Measurements from ENCODE around the gene DNM3. TPM values are rescaled to one million over a fixed set of nuclear protein-coding genes. Genes with fewer than 3 reads are reported as not detected.

Gene DNM3
- total and polyA plus RNA-seq, 2 experiments from 2014 or later, result 5.2 to 12.2 TPM

GRCh38 chr1:171868217-171868803, 27.0 kb downstream of the DNM3 start:
- DNase-seq (ENCODE audit: low spot score) (no peak), ATAC-seq (no peak)
- H3K27ac Mint-ChIP-seq, result no peak overlapping the region
- H3K4me3 Mint-ChIP-seq, result no peak overlapping the region
- H4K20me1 ChIP-seq (replicated peaks; ENCODE audit: insufficient read depth), result no peaks in the 10 kb centered on the region
- H3K27me3 ChIP-seq (ENCODE audit: insufficient read depth), result no peaks in the 10 kb centered on the region
- no peaks in the 10 kb centered on the region for H3K36me3 ChIP-seq (ENCODE audit: insufficient read depth)
- H3K4me3 ChIP-seq, result no peak overlapping the region
- H3F3A ChIP-seq (replicated peaks; ENCODE audit: low read depth), result no peaks in the 10 kb centered on the region
- no peaks in the 10 kb centered on the region for H3K79me2 ChIP-seq (replicated peaks; ENCODE audit: insufficient read depth)
- TF ChIP-seq CREB1 (CRISPR knock-in tag; IDR thresholded peaks at IDR 0.05; ENCODE audit: low read depth) (no peak), POLR2AphosphoS5 (IDR thresholded peaks at IDR 0.05; ENCODE audit: low read depth) (no peak), ETS1 (IDR thresholded peaks at IDR 0.05) (no peak), JUNB (IDR thresholded peaks at IDR 0.05; ENCODE audit: unreplicated experiment) (no peak), REST (IDR thresholded peaks at IDR 0.05; ENCODE audit: unreplicated experiment) (no peak), STAT1 (IDR thresholded peaks at IDR 0.05; ENCODE audit: unreplicated experiment) (no peak), ZNF114 (CRISPR knock-in tag; IDR thresholded peaks at IDR 0.05) (no peak), ZNF331 (CRISPR knock-in tag; IDR thresholded peaks at IDR 0.05; ENCODE audit: low read depth) (no peak), CTCF (conservative IDR thresholded peaks at IDR 0.05; ENCODE audit: low read depth in 2 of 2) (no peak), EZH2phosphoT487 (IDR thresholded peaks at IDR 0.05; ENCODE audit: unreplicated experiment) (no peak), ZNF462 (CRISPR knock-in tag; IDR thresholded peaks at IDR 0.05) (no peak), NANOG (IDR thresholded peaks at IDR 0.05; ENCODE audit: borderline replicate concordance) (no peak), EZH2 (IDR thresholded peaks at IDR 0.05; ENCODE audit: low read depth, unreplicated experiment) (no peak)
- H3K9me2 ChIP-seq (ENCODE audit: insufficient read depth), result no peaks in the 10 kb centered on the region
- peaks cover 18% of the 10 kb centered on the region for H3K4me1 ChIP-seq (ENCODE audit: insufficient read depth)
- H3K9me3 Mint-ChIP-seq, result no peaks in the 10 kb centered on the region
- H3K4me2 ChIP-seq, result no peak overlapping the region
- no peaks in the 10 kb centered on the region for H3K27me3 Mint-ChIP-seq (ENCODE audit: insufficient read depth, low read depth, poor library complexity)
- H3K36me3 Mint-ChIP-seq (ENCODE audit: low read depth), result no peaks in the 10 kb centered on the region
- H3K27ac ChIP-seq (ENCODE audit: low read depth), result no peak overlapping the region
- peaks cover 14% of the 10 kb centered on the region for H3K4me1 Mint-ChIP-seq
- no peak overlapping the region for H2AFZ ChIP-seq
